ENCODE measurements around the gene DAB1. TPM values are rescaled to one million over a fixed set of nuclear protein-coding genes. Genes with fewer than 3 reads are reported as not detected.

DAB1 gene
- total RNA-seq, 5 donors from 2014 or later (not counting 1 experiment from before 2014, with no cell fraction given), result 0.82 to 3.7 (median 1.5) TPM

GRCh38 chr1:57146100-57146499 is 277.8 kb downstream of the DAB1 start:
- ATAC-seq (replicated peaks in 1 of 4), result no peak
- ChIA-PET POLR2A (no interaction called here), CTCF (no interaction called here)
- Histone ChIP-seq H3K4me3 (ENCODE audit: control insufficient read depth in 1 of 2, extremely low read depth in 1 of 2, low read length in 1 of 2) (no peak overlapping the region), H3K4me1 (ENCODE audit: control insufficient read depth in 1 of 2, extremely low read depth in 1 of 2, insufficient read depth in 2 of 2, low read length in 2 of 2) (no peaks in the 10 kb centered on the region), H3K9me3 (no peaks in the 10 kb centered on the region), H3K27me3 (replicated peaks in 1 of 2; ENCODE audit: control insufficient read depth in 2 of 2, extremely low read depth in 1 of 2, insufficient read depth in 2 of 2, low read length in 1 of 2) (no peaks in the 10 kb centered on the region), H3K27ac (ENCODE audit: low read length) (no peak overlapping the region), H3K36me3 (ENCODE audit: control insufficient read depth in 2 of 2, extremely low read depth in 1 of 2, insufficient read depth in 1 of 2, low read length in 1 of 2) (no peaks in the 10 kb centered on the region)
- Mint-ChIP-seq H3K36me3 (no peaks in the 10 kb centered on the region), H3K4me1 (no peaks in the 10 kb centered on the region), H3K27me3 (peaks cover 0 to 5% of the 10 kb centered on the region in 2 donors), H3K27ac (no peak overlapping the region), H3K9me3 (no peaks in the 10 kb centered on the region), H3K4me3 (no peak overlapping the region)
- no CpG with 5 or more reads among the region's 2 CpGs for WGBS (ENCODE audit: insufficient coverage)
- DNase-seq, result no peak

GRCh38 chr1:57142999-57143398 is 280.9 kb downstream of the DAB1 start:
- H3K27ac ChIP-seq (ENCODE audit: low read length), result no peak overlapping the region
- H3K9me3 ChIP-seq, result no peaks in the 10 kb centered on the region
- no peak overlapping the region for H3K4me3 ChIP-seq (ENCODE audit: control insufficient read depth in 1 of 2, extremely low read depth in 1 of 2, low read length in 1 of 2)
- Mint-ChIP-seq H3K4me1 (no peaks in the 10 kb centered on the region), H3K9me3 (no peaks in the 10 kb centered on the region), H3K27me3 (peaks cover 0 to 5% of the 10 kb centered on the region in 2 donors), H3K4me3 (no peak overlapping the region), H3K36me3 (no peaks in the 10 kb centered on the region), H3K27ac (no peak overlapping the region)
- DNase-seq (no peak), ATAC-seq (replicated peaks in 1 of 4) (no peak)
- CTCF ChIA-PET, result no interaction called here
- no peaks in the 10 kb centered on the region for H3K4me1 ChIP-seq (ENCODE audit: control insufficient read depth in 1 of 2, extremely low read depth in 1 of 2, insufficient read depth in 2 of 2, low read length in 2 of 2)
- WGBS (ENCODE audit: insufficient coverage), result 33% methylated on average over 1 of the region's 2 CpGs
- H3K36me3 ChIP-seq (ENCODE audit: control insufficient read depth in 2 of 2, extremely low read depth in 1 of 2, insufficient read depth in 1 of 2, low read length in 1 of 2), result no peaks in the 10 kb centered on the region
- POLR2A ChIA-PET, result no interaction called here
- H3K27me3 ChIP-seq (replicated peaks in 1 of 2; ENCODE audit: control insufficient read depth in 2 of 2, extremely low read depth in 1 of 2, insufficient read depth in 2 of 2, low read length in 1 of 2), result no peaks in the 10 kb centered on the region

GRCh38 chr1:57142169-57142568 is 281.7 kb downstream of the DAB1 start:
- Histone ChIP-seq H3K27me3 (replicated peaks in 1 of 2; ENCODE audit: control insufficient read depth in 2 of 2, extremely low read depth in 1 of 2, insufficient read depth in 2 of 2, low read length in 1 of 2) (no peaks in the 10 kb centered on the region), H3K36me3 (ENCODE audit: control insufficient read depth in 2 of 2, extremely low read depth in 1 of 2, insufficient read depth in 1 of 2, low read length in 1 of 2) (no peaks in the 10 kb centered on the region), H3K4me3 (ENCODE audit: control insufficient read depth in 1 of 2, extremely low read depth in 1 of 2, low read length in 1 of 2) (no peak overlapping the region), H3K27ac (ENCODE audit: low read length) (no peak overlapping the region), H3K9me3 (no peaks in the 10 kb centered on the region), H3K4me1 (ENCODE audit: control insufficient read depth in 1 of 2, extremely low read depth in 1 of 2, insufficient read depth in 2 of 2, low read length in 2 of 2) (no peaks in the 10 kb centered on the region)
- Mint-ChIP-seq H3K9me3 (no peaks in the 10 kb centered on the region), H3K27me3 (peaks cover 0 to 5% of the 10 kb centered on the region in 2 donors), H3K4me3 (no peak overlapping the region), H3K4me1 (no peaks in the 10 kb centered on the region), H3K27ac (no peak overlapping the region), H3K36me3 (no peaks in the 10 kb centered on the region)
- no peak for DNase-seq
- ChIA-PET CTCF (no interaction called here), POLR2A (no interaction called here)
- no CpG with 5 or more reads among the region's 2 CpGs for WGBS (ENCODE audit: insufficient coverage)
- no peak for ATAC-seq (replicated peaks in 1 of 4)

GRCh38 chr1:57138432-57139078 is 285.3 kb downstream of the DAB1 start:
- no CpG with 5 or more reads among the region's 2 CpGs for WGBS (ENCODE audit: insufficient coverage)
- Mint-ChIP-seq H3K9me3 (no peaks in the 10 kb centered on the region), H3K27me3 (peaks cover 0 to 8% of the 10 kb centered on the region in 2 donors), H3K4me3 (no peak overlapping the region), H3K4me1 (no peaks in the 10 kb centered on the region), H3K27ac (no peak overlapping the region), H3K36me3 (no peaks in the 10 kb centered on the region)
- ATAC-seq (replicated peaks in 1 of 4) (no peak), DNase-seq (no peak)
- no peaks in the 10 kb centered on the region for H3K4me1 ChIP-seq (ENCODE audit: control insufficient read depth in 1 of 2, extremely low read depth in 1 of 2, insufficient read depth in 2 of 2, low read length in 2 of 2)
- POLR2A ChIA-PET, result no interaction called here
- H3K9me3 ChIP-seq, result no peaks in the 10 kb centered on the region
- no peaks in the 10 kb centered on the region for H3K36me3 ChIP-seq (ENCODE audit: control insufficient read depth in 2 of 2, extremely low read depth in 1 of 2, insufficient read depth in 1 of 2, low read length in 1 of 2)
- no peak overlapping the region for H3K27ac ChIP-seq (ENCODE audit: low read length)
- H3K27me3 ChIP-seq (replicated peaks in 1 of 2; ENCODE audit: control insufficient read depth in 2 of 2, extremely low read depth in 1 of 2, insufficient read depth in 2 of 2, low read length in 1 of 2), result no peaks in the 10 kb centered on the region
- CTCF ChIA-PET, result no interaction called here
- H3K4me3 ChIP-seq (ENCODE audit: control insufficient read depth in 1 of 2, extremely low read depth in 1 of 2, low read length in 1 of 2), result no peak overlapping the region

- H3K4me1 ChIP-seq (ENCODE audit: control insufficient read depth in 1 of 2, extremely low read depth in 1 of 2, insufficient read depth in 2 of 2, low read length in 2 of 2), result no peaks in the 10 kb centered on the region
- no peak overlapping the region for H3K4me3 ChIP-seq (ENCODE audit: control insufficient read depth in 1 of 2, extremely low read depth in 1 of 2, low read length in 1 of 2)
- Mint-ChIP-seq H3K4me1 (no peaks in the 10 kb centered on the region), H3K27me3 (peaks cover 0 to 7% of the 10 kb centered on the region in 2 donors), H3K4me3 (no peak overlapping the region), H3K9me3 (no peaks in the 10 kb centered on the region), H3K27ac (no peak overlapping the region), H3K36me3 (no peaks in the 10 kb centered on the region)
- no peaks in the 10 kb centered on the region for H3K9me3 ChIP-seq
- DNase-seq (no peak), ATAC-seq (replicated peaks in 1 of 4) (no peak)
- POLR2A ChIA-PET, result no interaction called here
- WGBS (ENCODE audit: insufficient coverage), result 33% methylated on average over 1 of the region's 2 CpGs
- CTCF ChIA-PET, result no interaction called here
- no peaks in the 10 kb centered on the region for H3K27me3 ChIP-seq (replicated peaks in 1 of 2; ENCODE audit: control insufficient read depth in 2 of 2, extremely low read depth in 1 of 2, insufficient read depth in 2 of 2, low read length in 1 of 2)
- H3K27ac ChIP-seq (ENCODE audit: low read length), result no peak overlapping the region
- H3K36me3 ChIP-seq (ENCODE audit: control insufficient read depth in 2 of 2, extremely low read depth in 1 of 2, insufficient read depth in 1 of 2, low read length in 1 of 2), result no peaks in the 10 kb centered on the region
These were observed 285.9 kb downstream of the DAB1 start for GRCh38 chr1:57137980-57138379.

GRCh38 chr1:57134803-57135202 is 289.1 kb downstream of the DAB1 start:
- Histone ChIP-seq H3K9me3 (no peaks in the 10 kb centered on the region), H3K4me1 (ENCODE audit: control insufficient read depth in 1 of 2, extremely low read depth in 1 of 2, insufficient read depth in 2 of 2, low read length in 2 of 2) (no peaks in the 10 kb centered on the region), H3K27ac (ENCODE audit: low read length) (no peak overlapping the region), H3K4me3 (ENCODE audit: control insufficient read depth in 1 of 2, extremely low read depth in 1 of 2, low read length in 1 of 2) (no peak overlapping the region), H3K27me3 (replicated peaks in 1 of 2; ENCODE audit: control insufficient read depth in 2 of 2, extremely low read depth in 1 of 2, insufficient read depth in 2 of 2, low read length in 1 of 2) (no peaks in the 10 kb centered on the region), H3K36me3 (ENCODE audit: control insufficient read depth in 2 of 2, extremely low read depth in 1 of 2, insufficient read depth in 1 of 2, low read length in 1 of 2) (no peaks in the 10 kb centered on the region)
- POLR2A ChIA-PET, result no interaction called here
- H3K4me1 Mint-ChIP-seq, result no peaks in the 10 kb centered on the region
- no peaks in the 10 kb centered on the region for H3K36me3 Mint-ChIP-seq
- CTCF ChIA-PET, result no interaction called here
- peaks cover 0 to 7% of the 10 kb centered on the region in 2 donors for H3K27me3 Mint-ChIP-seq
- ATAC-seq (replicated peaks in 1 of 4), result no peak
- no CpG with 5 or more reads among the region's 1 CpG for WGBS (ENCODE audit: insufficient coverage)
- no peak overlapping the region for H3K27ac Mint-ChIP-seq
- no peak for DNase-seq
- H3K4me3 Mint-ChIP-seq, result no peak overlapping the region
- no peaks in the 10 kb centered on the region for H3K9me3 Mint-ChIP-seq

GRCh38 chr1:57133686-57134085 is 290.2 kb downstream of the DAB1 start:
- Mint-ChIP-seq H3K4me3 (no peak overlapping the region), H3K9me3 (no peaks in the 10 kb centered on the region), H3K27ac (no peak overlapping the region), H3K27me3 (peaks cover 0 to 7% of the 10 kb centered on the region in 2 donors), H3K4me1 (no peaks in the 10 kb centered on the region), H3K36me3 (no peaks in the 10 kb centered on the region)
- Histone ChIP-seq H3K4me1 (ENCODE audit: control insufficient read depth in 1 of 2, extremely low read depth in 1 of 2, insufficient read depth in 2 of 2, low read length in 2 of 2) (no peaks in the 10 kb centered on the region), H3K36me3 (ENCODE audit: control insufficient read depth in 2 of 2, extremely low read depth in 1 of 2, insufficient read depth in 1 of 2, low read length in 1 of 2) (no peaks in the 10 kb centered on the region), H3K27ac (ENCODE audit: low read length) (no peak overlapping the region), H3K4me3 (ENCODE audit: control insufficient read depth in 1 of 2, extremely low read depth in 1 of 2, low read length in 1 of 2) (no peak overlapping the region), H3K27me3 (replicated peaks in 1 of 2; ENCODE audit: control insufficient read depth in 2 of 2, extremely low read depth in 1 of 2, insufficient read depth in 2 of 2, low read length in 1 of 2) (no peaks in the 10 kb centered on the region), H3K9me3 (no peaks in the 10 kb centered on the region)
- WGBS (ENCODE audit: insufficient coverage), result no CpG with 5 or more reads among the region's 1 CpG
- no peak for DNase-seq
- no peak for ATAC-seq (replicated peaks in 1 of 4)
- ChIA-PET POLR2A (no interaction called here), CTCF (no interaction called here)

Measured in T-cell (primary cell).